Activated CD4-positive, alpha-beta memory T cell treated with anti-CD3 and anti-CD28 coated beads, Interleukin-2, amount 10 ng/mL, durations not matched to agents 7 days and 5 days (primary cell): ENCODE results near the gene ELMOD2. TPM values are rescaled to one million over a fixed set of nuclear protein-coding genes. Genes with fewer than 3 reads are reported as not detected.

Experiments used
- CTCF ChIA-PET: fragments of 350-600 bp; sonication (Branson Sonifier 250); formaldehyde crosslinking; loops from one replicate; lab custom pipeline; 2021; ENCODE audit warnings: antibody characterized with exemption, inconsistent platforms; lab: Charles Lee
- POLR2A ChIA-PET: fragments of 350-600 bp; sonication (Branson Sonifier 250); formaldehyde crosslinking; loops from one replicate; lab custom pipeline; 2021; ENCODE audit warnings: antibody characterized with exemption; lab: Charles Lee
- DNase-seq: peaks from one replicate; pipeline ENCODE4 v3.0.0-alpha.2; 2020
- H3K27ac Mint-ChIP-seq: one replicate; pipeline ENCODE4 v1.8.0; 2021; ENCODE audit warnings: mild to moderate bottlenecking, mixed read lengths
- H3K27me3 Mint-ChIP-seq: one replicate; pipeline ENCODE4 v1.8.0; 2021; ENCODE audit warnings: mixed read lengths
- H3K36me3 Mint-ChIP-seq: one replicate; pipeline ENCODE4 v1.8.0; 2021; ENCODE audit warnings: low read depth, mixed read lengths
- H3K4me1 Mint-ChIP-seq: one replicate; pipeline ENCODE4 v1.8.0; 2021; ENCODE audit warnings: mixed read lengths
- H3K4me3 Mint-ChIP-seq: one replicate; pipeline ENCODE4 v1.8.0; 2021; ENCODE audit warnings: mild to moderate bottlenecking, mixed read lengths
- H3K9me3 Mint-ChIP-seq: one replicate; pipeline ENCODE4 v1.8.0; 2021; ENCODE audit warnings: mixed read lengths
- total RNA-seq, 2 experiments: library from RNA; stranded (reverse); gene quantifications; one replicate each; pipeline ENCODE4 v1.2.3, GENCODE V29; 2021

ELMOD2 gene
- total RNA-seq, 2 experiments from 2014 or later = 17.0 to 19.3 TPM

GRCh38 chr4:140533951-140534480 is 10.0 kb downstream of the ELMOD2 start:
- POLR2A ChIA-PET = no interaction called here
- H3K4me1 Mint-ChIP-seq = peaks cover 3% of the 10 kb centered on the region
- no peaks in the 10 kb centered on the region for H3K9me3 Mint-ChIP-seq
- no peaks in the 10 kb centered on the region for H3K27me3 Mint-ChIP-seq
- peaks cover 10% of the 10 kb centered on the region for H3K36me3 Mint-ChIP-seq
- CTCF ChIA-PET = interaction anchor here (0.8 kb wide), 1 partner anchor 10 kb away, joined by 3 read pairs; the partner anchor contains the start of gene ELMOD2
- H3K27ac Mint-ChIP-seq = no peak overlapping the region
- DNase-seq = no peak
- H3K4me3 Mint-ChIP-seq = no peak overlapping the region

GRCh38 chr4:140556372-140557085 is 32.6 kb downstream of the ELMOD2 start:
- POLR2A ChIA-PET = no interaction called here
- H3K4me3 Mint-ChIP-seq = no peak overlapping the region
- H3K9me3 Mint-ChIP-seq = no peaks in the 10 kb centered on the region
- H3K4me1 Mint-ChIP-seq = peaks cover 11% of the 10 kb centered on the region
- no peak for DNase-seq
- H3K27me3 Mint-ChIP-seq = peaks cover 15% of the 10 kb centered on the region
- CTCF ChIA-PET = interaction anchor here (1.0 kb wide), 1 partner anchor 32 kb away, joined by 3 read pairs; the partner anchor contains the start of gene ELMOD2
- H3K36me3 Mint-ChIP-seq = no peaks in the 10 kb centered on the region
- H3K27ac Mint-ChIP-seq = no peak overlapping the region

DNA sequence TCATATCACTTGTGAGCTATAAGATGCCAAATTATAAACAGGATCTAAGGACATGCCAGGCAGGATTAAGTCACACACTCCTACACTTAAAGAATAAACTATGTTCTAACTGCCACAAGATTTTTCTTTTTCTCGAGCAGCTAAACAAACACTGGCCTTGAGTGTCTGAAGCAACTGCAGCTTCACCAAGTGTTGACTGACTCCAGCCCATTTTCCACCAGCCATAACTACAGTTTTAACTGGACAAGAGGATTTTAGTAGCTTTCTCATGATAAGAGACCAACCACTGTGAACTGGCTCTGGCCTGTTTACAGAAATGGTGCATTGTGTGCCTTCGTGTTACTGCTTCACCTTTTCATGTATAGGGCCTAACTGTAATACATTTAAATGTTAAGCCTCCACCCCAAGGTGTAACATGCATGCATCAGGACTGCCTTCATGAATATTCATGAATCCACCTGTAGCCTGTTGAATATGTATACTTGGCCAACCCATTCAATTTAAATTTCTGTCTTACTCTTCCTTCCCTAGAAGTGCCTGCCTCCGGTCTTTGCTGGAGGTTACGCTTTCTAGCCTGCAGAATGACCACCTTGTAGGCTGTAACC is 34.0 kb downstream of the ELMOD2 start:
- Mint-ChIP-seq H3K9me3 (no peaks in the 10 kb centered on the region), H3K27ac (no peak overlapping the region), H3K4me3 (no peak overlapping the region), H3K4me1 (peaks cover 11% of the 10 kb centered on the region), H3K36me3 (no peaks in the 10 kb centered on the region), H3K27me3 (peaks cover 21% of the 10 kb centered on the region)
- ChIA-PET POLR2A (no interaction called here), CTCF (no interaction called here)
- no peak for DNase-seq

GRCh38 chr4:140559696-140560095 is 35.7 kb downstream of the ELMOD2 start:
- H3K36me3 Mint-ChIP-seq = no peaks in the 10 kb centered on the region
- DNase-seq = no peak
- no peak overlapping the region for H3K4me3 Mint-ChIP-seq
- ChIA-PET POLR2A (no interaction called here), CTCF (no interaction called here)
- H3K4me1 Mint-ChIP-seq = peaks cover 11% of the 10 kb centered on the region
- H3K9me3 Mint-ChIP-seq = no peaks in the 10 kb centered on the region
- no peak overlapping the region for H3K27ac Mint-ChIP-seq
- H3K27me3 Mint-ChIP-seq = peaks cover 24% of the 10 kb centered on the region

DNA sequence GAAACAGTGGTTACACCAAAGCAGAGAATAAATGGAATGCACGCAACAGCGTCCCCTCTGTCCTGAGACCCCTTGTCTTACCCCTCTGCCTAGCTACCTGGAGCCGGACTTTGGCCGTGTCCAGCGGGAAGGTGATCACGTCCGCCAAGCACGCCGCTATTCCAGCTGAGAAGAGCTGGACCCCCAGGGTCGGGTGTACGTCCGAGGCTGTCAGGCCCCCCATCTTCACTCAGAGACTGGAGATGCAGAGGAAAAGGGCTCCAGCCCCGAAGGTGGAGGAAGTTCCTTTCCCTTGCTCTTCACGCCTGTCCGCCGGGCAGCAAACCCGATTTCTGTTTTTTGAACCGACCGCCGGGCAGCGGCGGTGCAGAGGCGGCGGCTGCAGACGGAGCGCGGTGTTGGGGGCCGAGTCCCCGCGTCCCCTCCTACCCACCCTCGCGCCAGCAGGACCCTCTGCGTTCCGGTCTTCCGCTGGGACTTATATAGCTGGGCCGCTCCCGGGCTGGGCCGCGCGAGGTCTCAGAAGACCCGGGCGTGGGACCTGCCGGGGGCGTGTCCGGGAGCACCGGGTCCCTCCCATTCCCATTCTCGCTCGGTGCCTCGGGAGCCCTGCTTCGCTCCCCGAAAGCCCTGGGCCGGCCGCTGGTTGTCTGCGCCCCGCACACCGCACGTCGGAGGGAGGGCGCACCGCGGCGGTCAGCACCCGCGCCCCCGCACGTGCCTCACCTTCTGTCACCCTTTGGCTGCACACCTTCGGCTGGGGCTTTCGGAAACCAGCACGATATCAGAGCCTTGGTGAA is 44.7 kb downstream of the ELMOD2 start, which contains the start of gene UCP1:
Gene UCP1 (minus strand): TSS at position 455 of the 800 bp plus-strand sequence. CDS start 232 bp downstream, at position 223.
- Mint-ChIP-seq H3K27ac (no peak within 1 kb of the TSS), H3K27me3 (peaks cover 34% of the 10 kb centered on the region), H3K9me3 (no peaks in the 10 kb centered on the region), H3K4me3 (no peak within 1 kb of the TSS), H3K36me3 (peaks cover 2% of the 10 kb centered on the region), H3K4me1 (peaks cover 2% of the 10 kb centered on the region)
- no peak for DNase-seq
- ChIA-PET CTCF (no interaction called here), POLR2A (interaction anchor here (0.7 kb wide), 1 partner anchor 1040 kb away, joined by 3 read pairs; no protein-coding TSS in a partner anchor)

- peaks cover 2% of the 10 kb centered on the region for H3K4me1 Mint-ChIP-seq
- POLR2A ChIA-PET = no interaction called here
- H3K27ac Mint-ChIP-seq = no peak overlapping the region
- H3K4me3 Mint-ChIP-seq = no peak overlapping the region
- H3K9me3 Mint-ChIP-seq = no peaks in the 10 kb centered on the region
- peaks cover 34% of the 10 kb centered on the region for H3K27me3 Mint-ChIP-seq
- DNase-seq = no peak
- CTCF ChIA-PET = no interaction called here
- peaks cover 2% of the 10 kb centered on the region for H3K36me3 Mint-ChIP-seq
Measured at GRCh38 chr4:140569307-140569638, 45.3 kb downstream of the ELMOD2 start.

DNA sequence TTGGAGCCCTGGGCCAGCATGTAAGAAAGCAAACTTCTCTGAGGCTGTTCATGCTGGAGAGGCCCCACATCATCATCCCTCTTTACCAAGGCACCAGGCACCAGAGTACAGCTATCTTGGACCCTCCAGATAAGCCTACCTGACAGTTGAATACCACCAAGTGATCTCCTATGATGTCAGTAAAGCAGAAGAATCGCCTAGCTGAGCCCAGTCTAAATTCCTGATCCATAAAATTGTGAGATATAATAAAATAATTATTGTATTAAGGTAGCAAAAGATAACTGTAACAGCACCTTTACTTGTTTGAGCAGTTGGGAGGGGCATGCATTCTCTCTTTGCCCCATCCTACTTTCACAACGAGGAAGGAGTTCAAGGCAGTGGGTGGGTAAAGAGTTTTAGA is 47.7 kb downstream of the ELMOD2 start:
- H3K27ac Mint-ChIP-seq = no peak overlapping the region
- no peaks in the 10 kb centered on the region for H3K9me3 Mint-ChIP-seq
- CTCF ChIA-PET = no interaction called here
- DNase-seq = no peak
- POLR2A ChIA-PET = no interaction called here
- H3K4me3 Mint-ChIP-seq = no peak overlapping the region
- peaks cover 2% of the 10 kb centered on the region for H3K4me1 Mint-ChIP-seq
- H3K36me3 Mint-ChIP-seq = peaks cover 2% of the 10 kb centered on the region
- H3K27me3 Mint-ChIP-seq = peaks cover 37% of the 10 kb centered on the region

DNA sequence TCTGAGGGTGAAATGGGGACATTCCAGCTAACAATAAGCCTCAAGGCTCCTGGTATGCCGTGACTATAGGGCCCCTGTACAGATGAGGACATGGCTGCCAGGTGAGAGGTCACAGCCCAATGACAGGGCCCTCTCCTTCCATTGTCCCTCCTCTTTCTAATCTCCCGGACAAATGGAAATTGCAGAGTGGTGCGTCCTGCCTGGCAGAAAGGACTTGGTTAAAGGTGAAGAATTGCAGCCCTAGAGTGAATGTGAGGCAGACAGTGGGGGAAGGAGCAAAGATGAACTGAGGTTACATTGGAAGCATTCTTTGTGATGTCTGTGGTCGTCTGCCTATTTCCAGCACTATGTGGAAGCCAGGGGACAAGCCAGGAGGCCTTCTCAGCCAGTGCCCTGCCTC is 51.5 kb downstream of the ELMOD2 start:
- no peaks in the 10 kb centered on the region for H3K36me3 Mint-ChIP-seq
- no peak for DNase-seq
- H3K27me3 Mint-ChIP-seq = peaks cover 52% of the 10 kb centered on the region
- H3K4me3 Mint-ChIP-seq = no peak overlapping the region
- no peaks in the 10 kb centered on the region for H3K4me1 Mint-ChIP-seq
- H3K9me3 Mint-ChIP-seq = no peaks in the 10 kb centered on the region
- ChIA-PET CTCF (interaction anchor here (0.7 kb wide), 1 partner anchor 32 kb away, joined by 3 read pairs; no protein-coding TSS in a partner anchor), POLR2A (no interaction called here)
- no peak overlapping the region for H3K27ac Mint-ChIP-seq

GRCh38 chr4:140579278-140579677 is 55.3 kb downstream of the ELMOD2 start:
- no peaks in the 10 kb centered on the region for H3K4me1 Mint-ChIP-seq
- no peak overlapping the region for H3K4me3 Mint-ChIP-seq
- DNase-seq = no peak
- POLR2A ChIA-PET = no interaction called here
- H3K27ac Mint-ChIP-seq = no peak overlapping the region
- H3K27me3 Mint-ChIP-seq = peaks cover 37% of the 10 kb centered on the region
- CTCF ChIA-PET = no interaction called here
- no peaks in the 10 kb centered on the region for H3K36me3 Mint-ChIP-seq
- no peaks in the 10 kb centered on the region for H3K9me3 Mint-ChIP-seq

DNA sequence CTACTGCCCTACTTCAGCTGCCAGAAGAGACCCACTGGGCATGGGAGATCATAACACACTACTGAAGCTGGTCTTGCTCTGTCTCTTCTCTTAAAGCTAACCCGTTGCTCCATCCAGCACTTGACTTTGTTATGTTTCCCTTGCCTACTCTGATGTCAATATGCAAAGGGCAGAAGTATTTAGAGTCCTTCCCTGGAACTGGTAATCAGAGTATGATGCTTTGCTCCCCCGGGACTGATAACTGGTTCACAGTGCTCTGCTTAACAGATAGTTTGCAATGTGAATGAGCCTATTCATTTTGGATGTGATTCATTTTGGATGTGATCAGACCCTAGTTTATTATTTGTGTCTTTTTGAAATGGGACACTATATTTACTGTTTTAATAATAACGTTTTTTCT is 57.1 kb downstream of the ELMOD2 start:
- Mint-ChIP-seq H3K27me3 (peaks cover 40% of the 10 kb centered on the region), H3K4me1 (no peaks in the 10 kb centered on the region), H3K36me3 (no peaks in the 10 kb centered on the region), H3K27ac (no peak overlapping the region), H3K4me3 (no peak overlapping the region), H3K9me3 (no peaks in the 10 kb centered on the region)
- POLR2A ChIA-PET = no interaction called here
- DNase-seq = no peak
- CTCF ChIA-PET = interaction anchor here (0.7 kb wide), 1 partner anchor 29 kb away, joined by 3 read pairs; no protein-coding TSS in a partner anchor

GRCh38 chr4:140584439-140584838 is 60.5 kb downstream of the ELMOD2 start:
- ChIA-PET POLR2A (no interaction called here), CTCF (no interaction called here)
- Mint-ChIP-seq H3K4me1 (no peaks in the 10 kb centered on the region), H3K9me3 (no peaks in the 10 kb centered on the region), H3K27ac (no peak overlapping the region), H3K36me3 (no peaks in the 10 kb centered on the region), H3K27me3 (peaks cover 25% of the 10 kb centered on the region), H3K4me3 (no peak overlapping the region)
- no peak for DNase-seq

DNA sequence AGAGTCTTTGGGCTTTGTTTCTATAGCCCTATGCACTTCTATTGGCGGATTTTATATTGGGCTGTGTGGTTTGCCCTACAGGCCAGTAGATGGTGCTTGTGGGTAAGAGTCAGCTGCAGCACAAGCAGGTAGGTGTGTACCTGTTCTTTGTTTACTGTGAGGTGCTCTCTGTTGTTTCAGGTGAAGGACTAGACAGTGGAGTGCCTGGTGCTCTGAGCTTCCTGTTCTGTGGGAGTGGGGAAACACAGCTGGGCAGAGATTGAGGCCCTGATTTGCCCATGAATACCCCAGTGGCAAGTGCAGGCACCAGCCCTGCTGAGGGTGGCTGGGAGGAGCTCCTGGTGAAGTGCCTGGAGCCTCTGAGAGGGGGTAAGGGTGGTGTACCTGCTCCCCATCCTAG is 71.1 kb downstream of the ELMOD2 start:
- no peak overlapping the region for H3K4me3 Mint-ChIP-seq
- DNase-seq = no peak
- peaks cover 29% of the 10 kb centered on the region for H3K27me3 Mint-ChIP-seq
- no peaks in the 10 kb centered on the region for H3K9me3 Mint-ChIP-seq
- ChIA-PET POLR2A (no interaction called here), CTCF (no interaction called here)
- no peak overlapping the region for H3K27ac Mint-ChIP-seq
- H3K36me3 Mint-ChIP-seq = no peaks in the 10 kb centered on the region
- H3K4me1 Mint-ChIP-seq = peaks cover 6% of the 10 kb centered on the region

DNA sequence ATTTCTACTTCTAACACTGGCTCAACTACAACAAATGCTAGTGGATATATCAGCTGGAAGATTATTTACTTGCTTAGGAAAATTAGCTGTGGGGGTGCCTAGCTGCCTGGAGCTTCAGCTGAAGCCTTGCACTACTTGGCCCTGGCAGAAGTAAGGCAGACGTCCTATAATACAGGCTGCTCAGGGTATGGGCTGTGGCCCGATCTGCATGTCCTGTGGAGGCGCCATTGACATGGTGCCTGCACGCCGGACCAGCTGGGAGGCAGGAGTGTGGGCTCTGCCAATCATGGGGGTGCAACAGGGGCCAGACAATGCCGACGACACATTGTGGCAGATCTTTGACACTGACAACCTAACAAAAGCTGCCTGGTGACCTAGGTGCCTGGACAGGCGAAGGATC is 76.4 kb downstream of the ELMOD2 start:
- Mint-ChIP-seq H3K9me3 (no peaks in the 10 kb centered on the region), H3K4me3 (no peak overlapping the region), H3K27me3 (peaks cover 12% of the 10 kb centered on the region), H3K36me3 (no peaks in the 10 kb centered on the region), H3K27ac (no peak overlapping the region), H3K4me1 (no peaks in the 10 kb centered on the region)
- DNase-seq = no peak
- ChIA-PET CTCF (interaction anchor here (1.6 kb wide), 1 partner anchor 9 kb away, joined by 5 read pairs; no protein-coding TSS in a partner anchor), POLR2A (no interaction called here)
